GM23248 (cell line): ENCODE results near the gene FUS. TPM values are rescaled to one million over a fixed set of nuclear protein-coding genes. Genes with fewer than 3 reads are reported as not detected.
"Not testable (repeated sequence)": the region's sequence is repeated elsewhere in the genome, so short reads cannot be mapped to it uniquely, and the experiment has no call there.

Experiments
- DNase-seq: peaks from one replicate; pipeline ENCODE4 v3.0.0-alpha.2; 2015
- H2AFZ ChIP-seq: fragments of 200-600 bp; sonication (generic); 2 replicates; pipeline ENCODE4 v1.6.1; 2016; ENCODE audit warnings: antibody characterized with exemption
- H3F3A ChIP-seq: fragments of 200-600 bp; sonication (generic); 2 replicates; pipeline ENCODE4 v1.6.1; 2016; ENCODE audit warnings: mild to moderate bottlenecking, antibody characterized with exemption, mixed run types; ENCODE audit not compliant: insufficient read depth
- H3K27ac ChIP-seq: fragments of 200-600 bp; sonication (generic); 2 replicates; pipeline ENCODE4 v1.5.1; 2016; ENCODE audit warnings: mild to moderate bottlenecking
- H3K27me3 ChIP-seq: fragments of 200-600 bp; sonication (generic); replicated peaks from 2 replicates; pipeline ENCODE4 v1.6.1; 2016; ENCODE audit warnings: mild to moderate bottlenecking; ENCODE audit not compliant: insufficient read depth
- H3K36me3 ChIP-seq: fragments of 200-600 bp; sonication (generic); 2 replicates; pipeline ENCODE4 v1.6.1; 2016; ENCODE audit warnings: low read depth, mild to moderate bottlenecking
- H3K4me1 ChIP-seq: fragments of 200-600 bp; sonication (generic); 2 replicates; pipeline ENCODE4 v1.6.1; 2016; ENCODE audit warnings: mild to moderate bottlenecking; ENCODE audit not compliant: insufficient read depth
- H3K4me2 ChIP-seq: fragments of 200-600 bp; sonication (generic); one replicate; pipeline ENCODE4 v1.6.1; 2016; ENCODE audit warnings: mild to moderate bottlenecking; ENCODE audit not compliant: unreplicated experiment
- H3K4me3 ChIP-seq: fragments of 200-600 bp; sonication (generic); 2 replicates; pipeline ENCODE4 v1.5.1; 2016; ENCODE audit warnings: mild to moderate bottlenecking
- H3K79me2 ChIP-seq: fragments of 200-600 bp; sonication (generic); 2 replicates; pipeline ENCODE4 v1.6.1; 2016; ENCODE audit warnings: mild to moderate bottlenecking; ENCODE audit not compliant: insufficient read depth
- H3K9ac ChIP-seq: fragments of 200-600 bp; sonication (generic); 2 replicates; pipeline ENCODE4 v1.6.1; 2016; ENCODE audit warnings: mild to moderate bottlenecking
- H3K9me2 ChIP-seq: fragments of 200-600 bp; sonication (generic); 2 replicates; pipeline ENCODE4 v1.6.1; 2016; ENCODE audit warnings: mixed run types, mild to moderate bottlenecking, moderate library complexity; ENCODE audit not compliant: insufficient read depth
- H3K9me3 ChIP-seq: fragments of 200-600 bp; sonication (generic); one replicate; pipeline ENCODE4 v1.6.1; 2017; ENCODE audit warnings: low read depth
- H4K20me1 ChIP-seq: fragments of 200-600 bp; sonication (generic); 2 replicates; pipeline ENCODE4 v1.6.0; 2016; ENCODE audit not compliant: insufficient read depth
- EZH2 ChIP-seq: fragments of 200-600 bp; sonication (generic); IDR thresholded peaks from 2 replicates; pipeline ENCODE4 v1.6.1; 2018; ENCODE audit warnings: antibody characterized with exemption, mild to moderate bottlenecking; ENCODE audit not compliant: insufficient read depth, poor library complexity, severe bottlenecking
- EZH2phosphoT487 ChIP-seq: fragments of 200-600 bp; sonication (generic); IDR thresholded peaks from 2 replicates; pipeline ENCODE4 v1.6.1; 2018; ENCODE audit warnings: antibody characterized with exemption, moderate library complexity, mild to moderate bottlenecking, low read depth; ENCODE audit not compliant: insufficient read depth
- WGBS, 2 experiments: methylation state at CpG; one replicate each; pipeline ENCODE4 v1.1.6; 2015 to 2017; ENCODE audit warnings: low lambda C conversion rate in 2 of 2, low coverage in 1 of 2; ENCODE audit errors: missing lambda C conversion rate in 2 of 2; 5-methylcytosine and 5-hydroxymethylcytosine counted together
- in situ Hi-C: fragments of 300-500 bp; cut with MboI; formaldehyde crosslinking; loops from 2 replicates; pipeline ENCODE4 v1.15.0; 2020
- polyA plus RNA-seq: library from polyadenylated mRNA; unstranded; fragments of >200 nt; fragmentation: Nextera tagmentation; extraction: Ambion mirVana; gene quantifications from 2 replicates; pipeline ENCODE4 v1.2.1, GENCODE V29; 2016
- total RNA-seq: library from RNA; depleted of rRNA; stranded (reverse); fragments of >200 nt; shearing (Covaris generic); gene quantifications from 2 replicates; pipeline ENCODE4 v1.2.3, GENCODE V29; 2014

The FUS gene
- total and polyA plus RNA-seq, 2 experiments from 2014 or later: 22.5 to 166 TPM

DNA sequence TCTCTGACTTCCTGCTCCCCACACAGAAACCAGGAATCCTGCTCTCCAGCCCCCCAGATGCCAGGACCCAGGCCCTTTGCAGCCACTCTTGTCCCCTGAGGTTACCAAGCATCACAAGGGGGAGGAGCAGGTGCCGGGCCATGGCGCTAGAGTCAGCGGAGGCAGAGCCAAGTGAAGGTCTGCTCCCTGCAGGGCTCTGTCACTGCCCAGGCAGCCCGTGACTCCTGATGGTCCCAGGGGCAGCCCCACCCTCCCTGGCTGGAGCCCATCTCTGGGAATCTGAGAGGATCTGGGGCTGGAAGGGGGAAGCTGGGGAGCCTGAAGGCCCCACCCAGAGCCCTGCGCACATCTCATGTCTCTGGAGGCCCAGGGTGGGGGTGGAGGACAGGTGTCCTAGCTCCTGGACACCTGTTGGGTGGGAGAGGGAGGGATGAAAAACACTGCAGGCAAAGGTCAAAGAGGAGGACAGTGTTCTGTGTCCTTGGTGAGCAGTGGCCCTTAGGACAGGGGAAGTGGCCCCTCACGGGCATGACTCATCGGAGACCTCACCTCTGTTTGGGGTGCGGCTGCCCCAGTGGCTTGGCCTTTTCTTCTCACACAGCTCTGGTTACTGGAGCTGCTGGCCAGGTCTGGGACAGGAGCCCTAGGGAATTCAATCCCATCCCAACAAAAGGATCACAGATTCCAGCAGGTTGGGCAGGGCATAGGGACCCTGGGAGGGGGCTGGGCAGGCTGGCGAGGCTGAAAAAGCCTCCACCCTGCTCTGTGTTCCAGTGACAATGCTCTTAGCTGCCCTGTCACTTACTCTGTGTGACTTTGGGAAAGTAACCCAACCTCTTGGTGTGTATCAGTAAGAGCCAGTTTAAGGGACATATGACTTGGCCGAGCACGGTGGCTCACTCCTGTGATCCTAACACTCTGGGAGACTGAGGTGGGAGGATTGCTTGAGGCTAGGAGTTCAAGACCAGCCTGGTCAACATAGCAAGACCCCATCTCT lies 29.7 kb upstream of the FUS start, which contains the start of gene PRSS36:
TSS of gene PRSS36 (minus strand) at position 173 of the 997 bp plus-strand sequence. CDS start at position 142, 31 bp downstream.
- Histone ChIP-seq H3K4me1 (no peaks in the 10 kb centered on the region), H3F3A (no peaks in the 10 kb centered on the region), H3K27me3 (peaks cover 25% of the 10 kb centered on the region), H3K27ac (no peak within 1 kb of the TSS), H3K9me3 (no peaks in the 10 kb centered on the region), H3K4me2 (no peak within 1 kb of the TSS), H3K79me2 (no peaks in the 10 kb centered on the region), H3K9me2 (no peaks in the 10 kb centered on the region), H4K20me1 (no peaks in the 10 kb centered on the region), H2AFZ (no peak within 1 kb of the TSS), H3K4me3 (no peak within 1 kb of the TSS), H3K9ac (no peak within 1 kb of the TSS), H3K36me3 (no peaks in the 10 kb centered on the region)
- in situ Hi-C loops: no loop called here
- TF ChIP-seq EZH2phosphoT487 (no peak), EZH2 (no peak)
- 68 to 80% methylated on average over 10 to 11 of the region's 11 CpGs for WGBS, 2 experiments
- DNase-seq: no peak

GRCh38 chr16:31150976-31151375 lies 29.0 kb upstream of the FUS start:
- 75 to 76% methylated on average over 6 of the region's 6 CpGs for WGBS, 2 experiments
- H3K4me3 ChIP-seq, in situ Hi-C loops: not testable (repeated sequence)

GRCh38 chr16:31157136-31157535 lies 22.8 kb upstream of the FUS start:
- WGBS, 2 experiments: 6 to 7% methylated on average over 8 of the region's 8 CpGs
- no peak overlapping the region for H3K9ac ChIP-seq
- H3K4me2 ChIP-seq: peak overlapping the region; percentile 43
- no peaks in the 10 kb centered on the region for H3K9me2 ChIP-seq
- H2AFZ ChIP-seq: peak overlapping the region; percentile 70; the same call in 1 of the 2 replicates
- H3F3A ChIP-seq: no peaks in the 10 kb centered on the region
- no peaks in the 10 kb centered on the region for H4K20me1 ChIP-seq
- H3K9me3 ChIP-seq: no peaks in the 10 kb centered on the region
- TF ChIP-seq EZH2phosphoT487 (no peak), EZH2 (no peak)
- H3K27ac ChIP-seq: no peak overlapping the region
- H3K4me3 ChIP-seq: peak overlapping the region; percentile 28; the same call in 1 of the 2 replicates
- no peaks in the 10 kb centered on the region for H3K79me2 ChIP-seq
- no peaks in the 10 kb centered on the region for H3K36me3 ChIP-seq
- H3K27me3 ChIP-seq: no peaks in the 10 kb centered on the region
- peak; percentile 40 for DNase-seq
- no peaks in the 10 kb centered on the region for H3K4me1 ChIP-seq
- in situ Hi-C loops: no loop called here

More at GRCh38 chr16:31150976-31151375, 29.0 kb upstream of the FUS start:
- H3K36me3 ChIP-seq, DNase-seq, H4K20me1 ChIP-seq, H3K4me1 ChIP-seq, H2AFZ ChIP-seq, H3F3A ChIP-seq, H3K9me3 ChIP-seq, H3K4me2 ChIP-seq, H3K9ac ChIP-seq, H3K27ac ChIP-seq, H3K9me2 ChIP-seq, H3K79me2 ChIP-seq: not testable (repeated sequence)
- peaks cover 24% of the 10 kb centered on the region for H3K27me3 ChIP-seq

GRCh38 chr16:31167315-31167714 lies 12.6 kb upstream of the FUS start:
- H4K20me1 ChIP-seq: no peaks in the 10 kb centered on the region
- no peaks in the 10 kb centered on the region for H3K9me2 ChIP-seq
- no peaks in the 10 kb centered on the region for H3F3A ChIP-seq
- no peak overlapping the region for H3K27ac ChIP-seq
- H3K9me3 ChIP-seq: no peaks in the 10 kb centered on the region
- H3K36me3 ChIP-seq: no peaks in the 10 kb centered on the region
- H3K79me2 ChIP-seq: no peaks in the 10 kb centered on the region
- no peak overlapping the region for H3K9ac ChIP-seq
- 81 to 85% methylated on average over 8 of the region's 8 CpGs for WGBS, 2 experiments
- no peak overlapping the region for H2AFZ ChIP-seq
- in situ Hi-C loops: no loop called here
- no peak overlapping the region for H3K4me2 ChIP-seq
- TF ChIP-seq EZH2phosphoT487 (no peak), EZH2 (no peak)
- H3K27me3 ChIP-seq: no peaks in the 10 kb centered on the region
- no peak for DNase-seq
- H3K4me3 ChIP-seq: no peak overlapping the region
- no peaks in the 10 kb centered on the region for H3K4me1 ChIP-seq
